Measurements from ENCODE around the gene TOR1B.
"Not testable (repeated sequence)": the region's sequence is repeated elsewhere in the genome, so short reads cannot be mapped to it uniquely, and the experiment has no call there.

The TOR1B gene

DNA sequence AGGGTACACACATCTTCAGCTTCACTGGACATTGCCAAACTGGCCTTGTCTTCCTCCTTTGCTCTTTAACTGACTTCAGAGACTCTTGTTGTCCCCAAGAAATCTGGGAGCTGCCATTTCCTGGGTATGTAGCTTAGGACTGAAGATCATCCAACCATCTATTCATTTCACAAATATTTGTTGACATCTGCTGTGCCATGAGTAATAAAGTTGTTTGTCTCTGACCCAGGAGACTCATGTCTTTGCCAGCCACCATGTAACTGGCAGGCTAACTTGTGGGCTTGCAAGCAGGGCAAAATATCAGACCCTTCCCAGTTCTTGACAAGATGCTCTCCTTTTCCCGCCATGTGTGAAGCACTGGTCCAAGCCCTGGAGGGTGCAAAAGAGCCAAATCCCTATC, 17.1 kb upstream of the TOR1B start:
- DNase-seq (ENCODE audit: low read depth) = no peak
- TF ChIP-seq, protein P1, sequence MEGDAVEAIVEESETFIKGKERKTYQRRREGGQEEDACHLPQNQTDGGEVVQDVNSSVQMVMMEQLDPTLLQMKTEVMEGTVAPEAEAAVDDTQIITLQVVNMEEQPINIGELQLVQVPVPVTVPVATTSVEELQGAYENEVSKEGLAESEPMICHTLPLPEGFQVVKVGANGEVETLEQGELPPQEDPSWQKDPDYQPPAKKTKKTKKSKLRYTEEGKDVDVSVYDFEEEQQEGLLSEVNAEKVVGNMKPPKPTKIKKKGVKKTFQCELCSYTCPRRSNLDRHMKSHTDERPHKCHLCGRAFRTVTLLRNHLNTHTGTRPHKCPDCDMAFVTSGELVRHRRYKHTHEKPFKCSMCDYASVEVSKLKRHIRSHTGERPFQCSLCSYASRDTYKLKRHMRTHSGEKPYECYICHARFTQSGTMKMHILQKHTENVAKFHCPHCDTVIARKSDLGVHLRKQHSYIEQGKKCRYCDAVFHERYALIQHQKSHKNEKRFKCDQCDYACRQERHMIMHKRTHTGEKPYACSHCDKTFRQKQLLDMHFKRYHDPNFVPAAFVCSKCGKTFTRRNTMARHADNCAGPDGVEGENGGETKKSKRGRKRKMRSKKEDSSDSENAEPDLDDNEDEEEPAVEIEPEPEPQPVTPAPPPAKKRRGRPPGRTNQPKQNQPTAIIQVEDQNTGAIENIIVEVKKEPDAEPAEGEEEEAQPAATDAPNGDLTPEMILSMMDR (IDR thresholded peaks at IDR 0.05; ENCODE audit: low read depth, low read length, missing control alignments) = no peak

DNA sequence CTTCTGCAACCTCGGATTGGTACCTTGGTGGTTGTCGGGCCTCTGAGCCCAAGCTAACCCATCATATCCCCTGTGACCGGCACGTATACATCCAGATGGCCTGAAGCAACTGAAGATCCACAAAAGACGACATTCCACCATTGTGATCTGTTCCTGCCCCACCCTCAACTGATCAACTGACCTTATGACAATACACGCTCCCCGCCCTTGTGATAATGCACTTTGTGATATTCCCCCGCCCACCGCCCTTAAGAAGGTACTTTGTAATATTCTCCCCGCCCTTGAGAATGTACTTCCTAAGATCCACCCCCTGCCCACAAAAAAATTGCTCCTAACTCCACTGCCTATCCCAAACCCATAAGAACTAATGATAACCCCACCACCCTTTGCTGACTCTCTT, 16.5 kb upstream of the TOR1B start:
- DNase-seq (ENCODE audit: low read depth) = no peak
- no peak overlapping the region for H3K4me3 ChIP-seq (ENCODE audit: low read depth, low read length)
- TF ChIP-seq, protein P1 (IDR thresholded peaks at IDR 0.05; ENCODE audit: low read depth, low read length, missing control alignments) = no peak

More for the DNA sequence above, 17.1 kb upstream of the TOR1B start:
- no peak overlapping the region for H3K4me3 ChIP-seq (ENCODE audit: low read depth, low read length)

DNA sequence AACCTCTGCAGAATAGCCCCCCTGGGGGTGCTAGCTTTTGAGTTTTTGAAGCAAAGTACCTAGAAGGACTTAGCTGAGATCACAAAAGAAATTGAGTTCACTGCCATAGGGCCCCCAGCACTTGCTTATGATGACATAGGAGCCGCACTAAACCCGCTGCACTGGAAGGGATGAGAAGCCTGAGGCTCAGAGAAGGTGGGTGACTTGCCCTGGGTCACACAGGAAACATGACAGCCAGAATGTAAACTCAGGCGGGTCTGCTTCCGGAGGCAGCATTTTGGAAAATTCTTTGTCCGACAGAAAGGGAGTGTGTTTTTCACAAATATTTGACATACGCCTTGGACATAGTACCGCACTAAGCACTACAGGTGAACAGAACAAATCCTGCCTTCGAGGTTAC, 8.4 kb upstream of the TOR1B start:
- no peak for DNase-seq (ENCODE audit: low read depth)
- TF ChIP-seq, protein P1 (IDR thresholded peaks at IDR 0.05; ENCODE audit: low read depth, low read length, missing control alignments) = no peak
- H3K4me3 ChIP-seq (ENCODE audit: low read depth, low read length) = no peak overlapping the region

DNA sequence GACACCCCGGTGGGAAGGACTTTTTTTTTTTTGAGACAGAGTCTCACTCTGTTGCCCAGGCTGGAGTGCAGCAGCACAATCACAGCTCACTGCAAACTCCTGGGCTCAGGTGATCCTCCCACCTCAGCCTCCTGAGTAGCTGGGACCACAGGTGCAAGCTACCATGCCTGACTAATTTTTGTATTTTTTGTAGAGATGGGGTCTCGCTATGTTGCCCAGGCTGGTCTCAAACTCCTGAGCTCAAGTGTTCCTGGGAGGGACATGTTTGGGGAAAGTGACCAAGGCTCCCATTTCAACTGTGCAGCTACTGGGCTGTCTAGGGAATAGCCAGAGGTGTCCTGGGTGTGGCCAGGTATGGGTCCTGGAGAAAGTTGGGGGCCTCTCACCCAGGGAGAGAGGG, 7.0 kb upstream of the TOR1B start:
- not testable (repeated sequence) for H3K4me3 ChIP-seq (ENCODE audit: low read depth, low read length); DNase-seq (ENCODE audit: low read depth)

DNA sequence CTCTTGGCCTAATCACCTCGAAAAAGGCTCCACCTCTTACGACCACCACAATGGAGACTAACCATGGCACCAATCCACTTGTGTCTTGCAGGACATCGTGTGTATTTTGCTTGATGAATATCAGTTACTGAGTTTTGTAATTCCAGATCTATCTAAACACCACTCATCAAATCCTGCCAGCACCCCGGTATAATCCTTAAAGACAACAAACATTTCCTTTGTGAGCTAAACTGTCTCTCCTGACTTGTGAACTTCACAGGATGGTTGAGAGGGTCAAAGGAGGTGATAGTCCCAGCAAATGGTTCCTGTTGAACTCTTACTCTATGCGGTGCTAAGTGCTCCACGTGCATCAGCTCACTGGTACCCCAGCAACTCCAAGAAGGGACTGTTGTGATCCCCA, 4.0 kb upstream of the TOR1B start:
- TF ChIP-seq, protein P1 (IDR thresholded peaks at IDR 0.05; ENCODE audit: low read depth, low read length, missing control alignments) = no peak

DNA sequence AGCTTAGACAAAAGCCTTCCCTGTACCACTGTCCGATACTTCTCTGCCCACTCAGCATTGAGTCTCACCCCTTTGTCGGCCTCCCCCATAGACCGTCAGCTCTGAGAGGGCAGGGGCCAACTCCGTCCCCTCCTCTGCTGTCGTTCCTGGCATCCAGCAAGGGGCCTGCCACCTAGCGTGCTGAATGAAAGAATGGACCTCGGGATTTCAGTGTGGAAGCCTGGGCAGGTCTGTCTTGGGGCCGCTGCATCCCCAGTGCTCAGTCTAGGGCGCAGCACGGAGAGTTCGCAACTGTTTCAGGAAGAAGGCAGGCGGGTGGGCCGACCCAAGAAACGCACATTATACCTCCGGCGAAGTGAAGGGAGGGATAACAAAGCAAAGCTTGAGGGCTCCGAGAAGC, 1.5 kb upstream of the TOR1B start:
- TF ChIP-seq, protein P1 (IDR thresholded peaks at IDR 0.05; ENCODE audit: low read depth, low read length, missing control alignments) = no peak
- no peak for DNase-seq (ENCODE audit: low read depth)

More for the DNA sequence above, 4.0 kb upstream of the TOR1B start:
- H3K4me3 ChIP-seq (ENCODE audit: low read depth, low read length) = no peak overlapping the region
- no peak for DNase-seq (ENCODE audit: low read depth)

DNA sequence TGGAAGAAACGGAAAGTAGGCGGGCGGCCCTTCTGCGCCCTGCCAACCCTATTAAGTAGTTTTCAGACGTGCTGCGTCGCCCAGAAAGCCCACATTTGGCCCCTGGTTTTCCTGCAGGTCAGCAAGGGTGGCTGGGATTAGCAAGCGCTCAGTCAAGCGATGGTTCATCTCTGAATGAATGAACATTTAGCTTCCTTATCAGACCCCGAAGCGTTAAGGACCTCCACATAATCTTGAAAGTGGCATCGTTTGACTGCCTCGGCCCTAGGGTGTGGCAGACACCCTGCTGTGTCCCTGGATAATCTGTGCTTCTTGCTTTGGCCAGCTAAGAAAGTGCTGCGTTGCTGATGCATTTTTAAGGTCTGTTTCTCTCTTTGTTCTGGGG, 684 bp downstream of the TOR1B start:
- TF ChIP-seq, protein P1 (IDR thresholded peaks at IDR 0.05; ENCODE audit: low read depth, low read length, missing control alignments) = no peak
- H3K4me3 ChIP-seq (ENCODE audit: low read depth, low read length) = peak overlapping the region; percentile 96
- DNase-seq (ENCODE audit: low read depth) = no peak

More for the DNA sequence above, 1.5 kb upstream of the TOR1B start:
- H3K4me3 ChIP-seq (ENCODE audit: low read depth, low read length) = no peak overlapping the region

DNA sequence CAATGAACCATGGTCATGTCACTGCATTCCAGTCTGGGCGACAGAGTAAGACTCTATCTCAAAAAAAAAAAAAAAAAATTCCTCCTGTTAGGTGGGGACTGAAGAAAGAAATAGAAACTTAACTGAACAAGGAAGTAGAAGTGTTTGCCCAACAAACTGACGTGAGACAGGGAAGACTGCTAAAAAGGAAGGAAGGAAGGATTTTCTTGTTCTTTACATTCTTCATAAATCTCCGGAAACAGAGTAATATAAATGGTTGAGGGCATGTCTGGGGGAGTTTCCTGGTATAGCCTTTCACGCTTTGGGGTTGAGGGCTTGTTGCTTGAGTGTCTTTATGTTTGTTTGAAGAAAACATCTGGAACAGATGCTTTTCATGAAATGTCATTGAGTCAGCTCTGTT, 3.1 kb downstream of the TOR1B start:
- DNase-seq (ENCODE audit: low read depth) = no peak
- no peak overlapping the region for H3K4me3 ChIP-seq (ENCODE audit: low read depth, low read length)
- TF ChIP-seq, protein P1 (IDR thresholded peaks at IDR 0.05; ENCODE audit: low read depth, low read length, missing control alignments) = no peak
